Smooth muscle cell of the brain vasculature (primary cell): ENCODE measurements around the gene EIF4E2.
A peak's percentile ranks its signal among the peaks of the same experiment; 100 is the strongest.

ENCODE experiments used
- DNase-seq: peaks from one replicate; pipeline ENCODE4 v3.0.0-alpha.2; 2012; ENCODE audit warnings: low read depth, low spot score

The EIF4E2 gene

DNA sequence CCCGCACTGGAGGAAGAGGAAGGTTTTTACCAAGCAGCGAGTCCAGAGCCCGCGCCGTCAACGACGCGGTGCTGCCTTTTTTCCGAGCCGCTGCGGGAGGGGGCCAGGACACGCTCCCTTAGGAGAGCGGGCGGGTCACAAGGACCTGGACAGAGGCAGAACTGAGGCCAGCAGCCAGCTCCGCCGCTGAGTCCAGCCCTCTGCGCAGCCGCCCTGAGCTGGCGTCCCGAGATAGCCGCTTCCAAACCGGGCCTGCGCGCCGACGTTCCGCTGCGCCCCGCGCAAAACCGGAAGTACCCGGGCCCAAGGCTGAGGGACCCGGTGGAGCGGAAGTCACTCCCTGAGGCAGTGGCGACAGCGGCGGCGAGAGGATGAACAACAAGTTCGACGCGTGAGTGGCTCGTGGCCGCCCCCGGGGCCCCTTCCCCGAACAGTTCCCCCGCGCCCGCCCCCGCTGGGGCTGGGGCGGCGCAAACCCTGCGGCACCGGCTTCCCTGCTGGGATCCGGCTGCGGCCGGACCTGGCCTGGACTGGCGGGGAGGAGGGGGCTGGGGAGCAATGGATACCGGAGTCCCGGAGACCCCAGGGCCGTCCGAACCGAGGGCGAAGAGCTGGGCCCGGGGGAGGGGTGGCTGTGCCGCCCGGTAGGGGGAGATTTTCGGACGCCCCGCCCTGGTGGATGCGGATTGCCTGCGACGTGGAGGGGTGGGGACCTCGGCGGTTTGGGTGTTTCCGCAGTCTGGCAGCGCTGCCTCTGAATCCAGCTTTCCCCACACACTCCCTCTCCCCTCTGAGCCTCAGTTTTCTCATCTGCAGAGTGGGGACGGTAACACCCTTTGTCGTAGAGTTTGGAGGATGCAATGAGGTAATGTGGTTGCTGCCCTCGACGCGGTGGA lies at the start of gene EIF4E2, which contains the start of gene TIGD1:
TSS of gene EIF4E2 (plus strand) at position 336 of the 896 bp plus-strand sequence. CDS start at position 372, 36 bp downstream.
TSS of gene TIGD1 (minus strand) at position 204 of the 896 bp plus-strand sequence. CDS start 675 bp downstream, outside the sequence.
- DNase-seq, result peak; percentile 80

DNA sequence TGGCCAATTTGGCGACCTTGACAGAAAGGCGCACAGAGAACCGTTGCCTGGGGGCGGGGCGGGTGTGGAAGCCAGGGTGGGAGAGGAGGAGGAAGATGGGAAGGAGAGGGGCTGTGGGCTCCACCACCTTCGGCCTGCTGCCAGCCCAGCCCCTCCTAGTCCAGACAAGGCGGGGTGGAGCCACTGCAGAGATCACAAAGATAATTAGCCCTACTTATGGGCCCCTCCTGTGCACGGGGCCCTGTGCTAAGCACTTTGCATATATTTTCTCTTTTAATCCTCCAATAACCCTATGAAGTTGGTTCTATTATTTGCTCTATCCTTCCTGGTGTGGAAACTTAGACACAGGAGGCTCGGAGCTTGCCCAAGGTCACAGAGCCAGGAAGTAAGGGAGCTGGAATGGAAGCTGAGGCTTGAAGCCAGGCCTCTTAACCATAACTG lies 49.1 kb upstream of the EIF4E2 start:
- DNase-seq, result no peak

GRCh38 chr2:232501794-232502390 lies 48.6 kb upstream of the EIF4E2 start:
- no peak for DNase-seq

DNA sequence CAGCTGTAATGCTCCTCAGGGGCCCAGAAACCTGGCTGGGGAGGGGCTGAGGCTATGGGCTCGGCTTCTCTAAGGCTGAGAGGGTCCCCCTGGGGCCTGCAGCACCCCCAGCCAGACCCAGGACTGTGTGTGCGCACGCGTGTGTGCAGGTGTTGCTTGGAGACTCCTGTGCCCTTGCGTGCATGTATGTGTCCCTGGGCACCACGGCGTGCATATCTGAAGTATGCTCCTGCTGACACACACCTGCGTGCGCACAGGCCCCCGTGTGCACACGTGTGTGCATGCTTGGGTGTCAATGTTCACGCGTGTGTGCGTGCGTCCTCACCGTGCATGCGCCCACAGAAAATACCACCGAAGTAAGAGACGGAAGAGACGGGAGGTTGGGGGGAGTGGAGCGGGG lies 48.0 kb upstream of the EIF4E2 start:
- no peak for DNase-seq

DNA sequence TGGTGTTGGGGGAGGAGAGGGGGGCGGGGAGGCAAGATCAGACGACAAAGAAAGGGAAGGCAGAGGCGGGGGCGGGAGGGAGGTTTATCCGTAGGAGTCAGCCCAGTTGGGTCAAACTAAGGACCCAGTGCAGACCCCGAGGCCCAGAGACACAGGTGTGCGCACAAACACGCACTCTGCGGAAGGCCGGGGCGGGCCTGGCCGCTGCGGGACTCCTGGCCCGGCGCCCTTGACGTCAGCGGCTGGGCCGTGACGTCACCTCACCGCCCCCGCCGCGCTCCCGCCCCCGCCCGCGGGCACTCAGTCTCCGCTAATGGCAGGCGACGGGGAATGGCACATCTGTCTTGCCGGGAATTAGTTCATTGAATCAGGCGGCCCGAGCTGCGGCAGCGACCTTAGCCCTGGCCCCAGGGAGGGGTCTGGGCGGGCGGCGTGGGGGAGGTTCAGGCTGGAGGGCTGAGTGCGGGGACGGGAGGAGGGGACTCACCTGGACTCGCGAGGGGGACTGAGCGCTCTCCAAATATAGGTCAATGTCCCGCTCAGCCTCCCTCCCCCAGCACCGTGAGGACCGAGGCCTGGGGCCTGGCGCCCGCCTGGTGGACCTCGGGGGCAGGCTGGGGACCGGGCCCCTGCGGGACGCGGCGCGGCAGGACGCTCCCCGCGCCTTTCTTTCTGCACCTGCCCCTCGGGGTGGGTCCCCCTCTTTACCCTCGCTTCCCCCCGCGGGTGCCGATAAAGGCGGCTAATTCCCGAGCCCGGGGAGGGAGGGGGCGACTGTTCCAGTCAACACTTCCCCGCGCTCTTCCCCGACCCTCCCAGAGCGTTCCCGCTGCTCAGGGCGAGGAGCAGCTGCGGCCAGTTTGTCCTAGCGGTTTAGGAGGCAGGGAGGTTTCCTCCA lies 47.3 kb upstream of the EIF4E2 start:
- DNase-seq, result no peak

GRCh38 chr2:232503809-232504323 lies 46.6 kb upstream of the EIF4E2 start:
- no peak for DNase-seq

DNA sequence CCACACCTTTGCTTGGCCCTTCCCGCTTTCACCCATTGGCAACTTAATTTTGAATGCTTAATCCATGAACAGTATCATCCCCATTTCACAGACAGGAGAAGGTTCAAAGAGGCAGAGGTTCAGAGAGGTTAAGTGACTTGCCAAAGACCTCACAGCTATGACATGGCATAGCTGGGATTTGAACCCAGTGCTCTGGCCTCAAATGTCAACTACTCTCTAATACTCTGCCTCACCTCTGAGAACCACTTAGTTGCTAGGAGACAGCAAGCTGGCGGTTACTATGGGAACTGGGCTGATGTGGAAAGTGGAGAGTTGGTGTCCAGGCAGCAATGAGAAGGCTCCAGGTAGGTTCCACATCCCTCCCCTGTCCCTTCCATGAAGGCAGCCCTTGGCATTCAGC lies 46.1 kb upstream of the EIF4E2 start:
- DNase-seq, result no peak

DNA sequence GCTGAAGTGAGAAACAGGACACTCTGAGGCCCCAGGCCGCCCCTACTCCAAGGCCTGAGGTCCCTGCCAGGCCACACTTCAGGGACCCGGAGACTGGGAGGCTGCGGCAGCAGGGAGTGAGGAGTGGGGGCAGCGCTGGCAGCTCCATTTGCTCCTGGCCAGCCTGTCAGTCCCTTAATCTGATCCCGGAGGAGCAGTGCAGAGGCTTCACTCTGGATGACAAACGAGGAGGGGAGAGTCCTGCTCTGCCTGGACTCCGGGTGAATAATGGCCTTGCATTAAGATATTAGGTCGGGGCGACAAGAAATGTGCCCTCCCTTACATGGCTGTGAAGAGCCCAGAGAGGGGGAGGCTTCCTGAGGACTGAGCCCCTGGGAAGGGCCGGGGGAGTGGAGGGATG lies 44.6 kb upstream of the EIF4E2 start:
- no peak for DNase-seq

DNA sequence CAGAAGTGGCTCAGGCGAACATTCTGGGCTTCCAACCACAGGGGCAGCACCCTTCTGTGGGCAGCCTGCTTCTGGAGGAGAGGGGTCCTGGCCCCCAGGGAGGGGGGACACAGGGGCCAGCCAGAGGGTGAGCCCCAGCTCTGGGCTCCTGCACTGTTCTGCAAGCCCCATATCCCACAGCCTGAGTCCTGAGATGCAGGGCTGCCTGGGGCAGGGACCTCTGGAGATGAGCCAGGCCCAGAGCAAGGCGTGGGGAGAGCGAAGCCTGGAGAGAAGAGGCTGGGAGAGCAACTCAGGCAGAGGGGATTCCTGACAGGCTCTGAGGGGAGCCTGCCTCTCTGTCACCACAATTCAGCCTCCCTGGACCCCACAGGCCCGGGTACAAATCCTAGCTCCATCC lies 43.8 kb upstream of the EIF4E2 start:
- DNase-seq, result no peak

GRCh38 chr2:232508251-232508650 lies 42.2 kb upstream of the EIF4E2 start:
- DNase-seq, result no peak

- no peak for DNase-seq
Measured at GRCh38 chr2:232511336-232511890, 39.1 kb upstream of the EIF4E2 start.

GRCh38 chr2:232512602-232513001 lies 37.9 kb upstream of the EIF4E2 start:
- DNase-seq, result no peak

DNA sequence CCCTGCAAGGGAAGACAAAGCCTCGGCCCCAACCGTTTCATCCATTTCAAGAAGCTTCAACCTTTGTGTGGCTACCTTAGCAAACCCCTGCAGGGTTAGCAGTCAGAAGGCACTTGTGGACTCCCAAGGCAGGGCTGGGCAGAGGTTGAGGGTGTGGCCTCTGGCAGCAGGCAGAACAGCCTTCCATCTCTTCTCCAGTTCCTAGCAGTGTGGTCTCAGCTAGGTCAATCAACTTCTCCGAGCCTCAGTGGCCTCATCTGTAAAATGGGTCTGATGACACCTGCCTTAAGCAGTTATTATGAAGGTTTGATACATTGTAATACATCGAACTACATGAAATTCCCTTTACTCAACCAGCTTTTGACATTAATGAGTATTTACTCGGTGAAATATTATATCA lies 37.1 kb upstream of the EIF4E2 start:
- DNase-seq, result no peak

DNA sequence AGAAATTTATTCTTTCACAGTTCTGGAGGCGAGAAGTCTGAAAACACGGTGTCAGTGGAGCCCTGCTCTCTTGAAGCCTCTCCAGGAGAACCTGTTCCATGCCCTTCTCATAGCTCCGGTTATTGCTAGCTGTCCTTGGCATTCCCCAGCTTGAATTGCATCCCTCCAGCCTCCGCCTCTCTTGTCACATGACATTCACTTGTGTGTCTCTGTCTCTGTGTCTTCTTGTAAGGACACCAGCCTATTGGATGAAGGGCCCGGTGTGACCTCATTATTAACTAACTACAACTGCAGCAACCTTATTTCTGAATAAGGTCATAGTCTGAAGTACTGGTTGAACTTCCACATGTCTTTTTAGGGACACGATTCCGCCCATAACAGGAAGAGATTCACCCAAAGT lies 34.9 kb upstream of the EIF4E2 start:
- DNase-seq, result no peak

DNA sequence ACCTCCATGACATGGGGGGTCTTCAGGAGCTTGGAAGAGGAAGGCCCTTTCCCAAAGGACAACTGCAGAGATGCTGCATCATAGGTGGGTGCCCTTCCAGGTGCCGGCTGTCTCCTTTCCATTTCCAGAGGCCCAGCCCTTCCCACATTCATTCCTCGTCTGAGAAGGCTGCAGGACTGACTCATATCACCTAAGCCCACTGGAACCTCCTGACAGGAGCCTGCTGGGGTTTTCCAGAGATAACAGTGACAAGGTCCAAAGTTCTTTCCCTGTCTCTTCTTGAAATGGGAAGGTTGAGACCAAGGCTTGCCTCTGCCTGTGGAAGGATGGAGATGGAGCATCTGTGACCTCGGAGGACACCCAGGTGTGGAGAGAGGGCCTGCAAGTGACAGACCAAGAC lies 33.9 kb upstream of the EIF4E2 start:
- no peak for DNase-seq

DNA sequence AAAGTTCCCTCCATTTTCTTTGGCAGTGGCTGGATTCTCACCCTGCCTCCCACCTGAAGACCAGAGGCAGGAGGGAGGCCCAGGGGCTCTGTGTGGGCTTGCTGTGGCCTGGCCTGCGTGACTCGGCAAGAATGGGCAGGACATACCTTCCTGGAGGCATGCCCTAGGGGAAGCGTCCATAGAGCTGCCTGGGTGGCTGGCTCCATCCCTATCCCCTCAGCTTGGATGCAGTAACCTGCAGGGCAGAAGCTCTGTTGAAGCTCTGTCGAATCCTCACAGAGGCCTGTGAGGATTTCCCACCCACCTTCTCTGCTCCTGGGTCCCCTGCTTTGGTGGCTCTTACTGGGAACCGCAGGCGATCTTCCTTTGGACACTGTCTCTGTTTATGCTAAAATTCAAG lies 31.6 kb upstream of the EIF4E2 start:
- DNase-seq, result no peak

DNA sequence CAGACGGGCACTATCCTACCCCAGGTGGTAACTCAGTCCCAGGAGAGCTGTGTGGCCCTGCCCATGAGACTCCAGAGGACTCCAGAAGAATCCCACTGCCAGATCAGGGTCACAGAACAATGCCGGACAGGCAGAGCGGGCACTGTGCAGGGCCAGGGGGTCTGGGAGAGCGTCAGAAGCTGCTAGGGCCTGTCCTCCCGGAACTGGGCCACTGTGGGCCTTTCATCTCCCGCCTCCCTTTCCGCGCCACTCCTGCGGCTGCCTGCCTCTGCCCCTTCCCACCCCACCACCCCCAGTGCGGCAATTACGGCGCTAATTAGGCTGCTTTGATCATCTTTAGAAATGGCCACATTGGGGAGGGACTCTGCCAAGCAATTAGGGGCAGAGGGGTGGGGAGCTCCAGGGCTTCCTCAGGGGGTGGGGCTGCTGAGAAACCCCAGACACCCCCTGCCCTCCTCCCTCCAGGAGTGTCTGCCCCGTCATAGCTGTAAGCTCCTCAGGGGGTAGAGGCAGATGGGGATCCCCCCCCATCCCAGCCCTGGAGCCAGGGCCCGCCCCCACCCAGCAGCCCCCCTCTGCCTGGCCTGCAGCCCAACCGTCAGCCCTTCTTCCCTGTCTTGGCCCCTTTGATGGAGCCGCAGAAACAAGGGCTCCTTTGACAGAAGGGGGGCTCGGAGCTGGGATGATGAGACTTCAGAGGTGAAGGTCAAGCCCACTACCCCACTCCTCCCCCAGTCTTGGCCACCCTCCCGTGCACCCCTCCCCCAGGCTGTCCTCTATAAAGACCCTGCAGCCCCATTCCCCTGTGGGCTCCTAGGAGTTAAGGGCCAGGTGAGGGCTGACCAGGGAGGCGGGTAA lies 30.7 kb upstream of the EIF4E2 start, which contains the start of gene PRSS56:
TSS of gene PRSS56 (plus strand) at position 808 of the 858 bp plus-strand sequence. CDS start 211 bp downstream, outside the sequence.
- DNase-seq, result no peak

- no peak for DNase-seq
Measured at GRCh38 chr2:232520489-232520888, 30.0 kb upstream of the EIF4E2 start.

- no peak for DNase-seq
Measured at GRCh38 chr2:232521098-232521497, 29.4 kb upstream of the EIF4E2 start.

- no peak for DNase-seq
Measured at GRCh38 chr2:232521959-232522622, 28.4 kb upstream of the EIF4E2 start.
